ENCODE measurements around the gene TRAPPC10. TPM values are rescaled to one million over a fixed set of nuclear protein-coding genes. Genes with fewer than 3 reads are reported as not detected.

TRAPPC10 gene
- polyA plus RNA-seq, 1 of the 3 experiments (the other 2 are of a cell fraction) = 17.5 TPM

DNA sequence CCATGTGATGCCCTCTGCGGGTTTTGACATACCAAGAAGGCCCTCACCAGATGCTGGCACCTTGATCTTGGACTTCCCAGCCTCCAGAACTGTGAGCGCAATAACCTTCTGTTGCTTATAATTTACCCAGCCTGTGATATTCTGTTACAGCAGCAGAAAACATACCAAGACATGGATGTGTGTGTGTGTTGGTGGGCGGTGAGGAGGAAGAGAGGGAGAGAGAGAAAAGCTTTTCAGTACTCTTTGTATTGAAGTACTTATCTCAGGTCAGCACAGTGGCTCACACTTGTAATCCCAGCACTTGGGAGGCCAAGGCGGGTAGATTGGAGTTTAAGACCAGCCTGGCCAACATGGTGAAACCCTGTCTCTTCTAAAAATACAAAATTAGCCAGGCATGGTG lies 23.1 kb downstream of the TRAPPC10 start:
- H3K36me3 ChIP-seq (replicated peaks in 1 of 2; ENCODE audit: control insufficient read depth in 1 of 2, insufficient read depth in 2 of 2, low read length in 1 of 2) = peaks cover 23 to 50% of the 10 kb centered on the region in 2 experiments
- no peaks in the 10 kb centered on the region for H3K9me3 ChIP-seq
- H3K79me2 ChIP-seq (ENCODE audit: insufficient read depth) = peaks cover 64% of the 10 kb centered on the region
- H3K9me2 ChIP-seq = no peaks in the 10 kb centered on the region
- no peak overlapping the region for H3K4me3 ChIP-seq (ENCODE audit: low read depth in 2 of 2, low read length in 1 of 2)
- H3K9ac ChIP-seq = no peak overlapping the region
- no peak overlapping the region for H3K4me2 ChIP-seq
- TF ChIP-seq ELF1 (IDR thresholded peaks at IDR 0.05) = no peak
- TF ChIP-seq TEAD4 (IDR thresholded peaks at IDR 0.05; ENCODE audit: borderline replicate concordance, insufficient read depth) = no peak
- TF ChIP-seq, protein P1, sequence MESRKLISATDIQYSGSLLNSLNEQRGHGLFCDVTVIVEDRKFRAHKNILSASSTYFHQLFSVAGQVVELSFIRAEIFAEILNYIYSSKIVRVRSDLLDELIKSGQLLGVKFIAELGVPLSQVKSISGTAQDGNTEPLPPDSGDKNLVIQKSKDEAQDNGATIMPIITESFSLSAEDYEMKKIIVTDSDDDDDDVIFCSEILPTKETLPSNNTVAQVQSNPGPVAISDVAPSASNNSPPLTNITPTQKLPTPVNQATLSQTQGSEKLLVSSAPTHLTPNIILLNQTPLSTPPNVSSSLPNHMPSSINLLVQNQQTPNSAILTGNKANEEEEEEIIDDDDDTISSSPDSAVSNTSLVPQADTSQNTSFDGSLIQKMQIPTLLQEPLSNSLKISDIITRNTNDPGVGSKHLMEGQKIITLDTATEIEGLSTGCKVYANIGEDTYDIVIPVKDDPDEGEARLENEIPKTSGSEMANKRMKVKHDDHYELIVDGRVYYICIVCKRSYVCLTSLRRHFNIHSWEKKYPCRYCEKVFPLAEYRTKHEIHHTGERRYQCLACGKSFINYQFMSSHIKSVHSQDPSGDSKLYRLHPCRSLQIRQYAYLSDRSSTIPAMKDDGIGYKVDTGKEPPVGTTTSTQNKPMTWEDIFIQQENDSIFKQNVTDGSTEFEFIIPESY (IDR thresholded peaks at IDR 0.05; ENCODE audit: borderline replicate concordance, low read depth) = no peak
- DNase-seq = no peak
- H3K4me1 ChIP-seq (ENCODE audit: control insufficient read depth in 1 of 2, insufficient read depth in 2 of 2, low read depth in 1 of 2, low read length in 1 of 2) = no peaks in the 10 kb centered on the region
- H2AFZ ChIP-seq (ENCODE audit: low read depth) = no peak overlapping the region
- CTCF ChIA-PET = interaction anchor here (1.0 kb wide), 1 partner anchor 224 kb away, joined by 4 read pairs; no protein-coding TSS in a partner anchor
- 97% methylated on average over 4 of the region's 4 CpGs for WGBS (ENCODE audit: low lambda C conversion rate)
- H4K20me1 ChIP-seq (ENCODE audit: insufficient read depth) = peaks cover 22% of the 10 kb centered on the region
- no peaks in the 10 kb centered on the region for H3K27me3 ChIP-seq (ENCODE audit: insufficient read depth)
- no peak overlapping the region for H3K27ac ChIP-seq (ENCODE audit: low read depth in 2 of 2, low read length in 1 of 2)
- peaks cover 3% of the 10 kb centered on the region for H3F3A ChIP-seq (replicated peaks; ENCODE audit: insufficient read depth)
- POLR2A ChIA-PET = no interaction called here

DNA sequence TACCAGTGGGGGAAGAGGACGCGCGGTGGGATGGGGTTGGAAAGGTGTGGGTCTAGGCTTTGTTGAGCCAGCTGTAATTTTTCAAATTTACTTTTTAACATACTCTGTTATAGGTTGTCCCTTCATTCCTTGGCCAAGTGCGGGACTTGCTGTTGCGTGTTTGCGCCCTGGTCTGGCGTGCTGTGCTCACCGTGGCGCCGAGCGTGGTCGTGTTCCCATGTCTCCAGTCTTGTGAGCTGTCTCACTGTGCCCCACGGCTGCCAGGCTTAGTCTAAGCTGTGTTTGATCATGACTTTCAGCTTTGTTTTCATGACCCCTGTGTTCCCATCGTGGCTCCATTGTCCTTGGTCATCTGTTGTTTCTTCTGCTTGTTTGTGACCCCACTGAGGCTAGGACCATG lies 26.0 kb downstream of the TRAPPC10 start:
- H3K4me2 ChIP-seq = no peak overlapping the region
- POLR2A ChIA-PET = no interaction called here
- peaks cover 9% of the 10 kb centered on the region for H3F3A ChIP-seq (replicated peaks; ENCODE audit: insufficient read depth)
- no peak overlapping the region for H2AFZ ChIP-seq (ENCODE audit: low read depth)
- H3K4me3 ChIP-seq (ENCODE audit: low read depth in 2 of 2, low read length in 1 of 2) = no peak overlapping the region
- DNase-seq = no peak
- H3K9ac ChIP-seq = no peak overlapping the region
- no peaks in the 10 kb centered on the region for H3K9me3 ChIP-seq
- peaks cover 63% of the 10 kb centered on the region for H3K79me2 ChIP-seq (ENCODE audit: insufficient read depth)
- H3K4me1 ChIP-seq (ENCODE audit: control insufficient read depth in 1 of 2, insufficient read depth in 2 of 2, low read depth in 1 of 2, low read length in 1 of 2) = no peaks in the 10 kb centered on the region
- CTCF ChIA-PET = no interaction called here
- no peaks in the 10 kb centered on the region for H3K27me3 ChIP-seq (ENCODE audit: insufficient read depth)
- no peaks in the 10 kb centered on the region for H3K9me2 ChIP-seq
- peaks cover 9% of the 10 kb centered on the region; the same call in 1 of the 2 replicates for H4K20me1 ChIP-seq (ENCODE audit: insufficient read depth)
- 96% methylated on average over 14 of the region's 14 CpGs for WGBS (ENCODE audit: low lambda C conversion rate)
- peaks cover 17 to 45% of the 10 kb centered on the region in 2 experiments for H3K36me3 ChIP-seq (replicated peaks in 1 of 2; ENCODE audit: control insufficient read depth in 1 of 2, insufficient read depth in 2 of 2, low read length in 1 of 2)
- no peak overlapping the region for H3K27ac ChIP-seq (ENCODE audit: low read depth in 2 of 2, low read length in 1 of 2)
- TF ChIP-seq FOSL2 (IDR thresholded peaks at IDR 0.05; ENCODE audit: borderline replicate concordance, low read depth) = no peak
- no peak for TF ChIP-seq NFIC (IDR thresholded peaks at IDR 0.05; ENCODE audit: borderline replicate concordance)

DNA sequence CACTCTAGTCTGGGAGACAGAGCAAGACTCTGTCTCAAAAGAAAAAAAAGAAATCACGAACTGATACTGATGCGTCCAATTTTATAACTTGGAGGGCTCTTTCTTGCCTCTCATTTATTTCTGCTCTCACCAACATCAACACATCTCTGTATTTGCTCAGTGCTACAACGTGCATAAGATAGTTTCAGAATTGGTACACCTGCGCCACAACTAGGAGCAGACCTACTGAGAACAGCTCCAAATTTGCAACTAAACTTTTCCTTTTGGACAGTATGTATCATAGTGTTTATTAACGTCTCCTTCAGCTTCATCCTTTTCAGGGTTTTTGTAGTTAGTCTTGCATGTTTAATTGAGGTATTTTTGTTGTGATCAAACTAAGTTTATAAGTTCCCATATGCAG lies 27.7 kb downstream of the TRAPPC10 start:
- POLR2A ChIA-PET = no interaction called here
- H3K9ac ChIP-seq = no peak overlapping the region
- no peak for DNase-seq
- 0 out of 2 replicates have a peak, but pooled peaks cover 5% of the 10 kb centered on the region for H4K20me1 ChIP-seq (ENCODE audit: insufficient read depth)
- no peak overlapping the region for H3K4me3 ChIP-seq (ENCODE audit: low read depth in 2 of 2, low read length in 1 of 2)
- no peak overlapping the region for H3K27ac ChIP-seq (ENCODE audit: low read depth in 2 of 2, low read length in 1 of 2)
- peaks cover 18 to 37% of the 10 kb centered on the region in 2 experiments for H3K36me3 ChIP-seq (replicated peaks in 1 of 2; ENCODE audit: control insufficient read depth in 1 of 2, insufficient read depth in 2 of 2, low read length in 1 of 2)
- H3K4me2 ChIP-seq = no peak overlapping the region
- H3K9me2 ChIP-seq = no peaks in the 10 kb centered on the region
- H2AFZ ChIP-seq (ENCODE audit: low read depth) = no peak overlapping the region
- H3K4me1 ChIP-seq (ENCODE audit: control insufficient read depth in 1 of 2, insufficient read depth in 2 of 2, low read depth in 1 of 2, low read length in 1 of 2) = no peaks in the 10 kb centered on the region
- H3K9me3 ChIP-seq = no peaks in the 10 kb centered on the region
- peaks cover 66% of the 10 kb centered on the region for H3K79me2 ChIP-seq (ENCODE audit: insufficient read depth)
- WGBS (ENCODE audit: low lambda C conversion rate) = 95% methylated on average over 5 of the region's 5 CpGs
- no peak for TF ChIP-seq MEF2A (IDR thresholded peaks at IDR 0.05; ENCODE audit: borderline replicate concordance, low read depth)
- no peak for TF ChIP-seq RCOR1 (IDR thresholded peaks at IDR 0.05; ENCODE audit: low read length)
- TF ChIP-seq, protein P2, sequence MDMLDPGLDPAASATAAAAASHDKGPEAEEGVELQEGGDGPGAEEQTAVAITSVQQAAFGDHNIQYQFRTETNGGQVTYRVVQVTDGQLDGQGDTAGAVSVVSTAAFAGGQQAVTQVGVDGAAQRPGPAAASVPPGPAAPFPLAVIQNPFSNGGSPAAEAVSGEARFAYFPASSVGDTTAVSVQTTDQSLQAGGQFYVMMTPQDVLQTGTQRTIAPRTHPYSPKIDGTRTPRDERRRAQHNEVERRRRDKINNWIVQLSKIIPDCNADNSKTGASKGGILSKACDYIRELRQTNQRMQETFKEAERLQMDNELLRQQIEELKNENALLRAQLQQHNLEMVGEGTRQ (IDR thresholded peaks at IDR 0.05; ENCODE audit: borderline replicate concordance, low read depth, low read length) = no peak
- no peak for TF ChIP-seq MXI1 (IDR thresholded peaks at IDR 0.05; ENCODE audit: low read depth, low read length)
- TF ChIP-seq, protein P3, sequence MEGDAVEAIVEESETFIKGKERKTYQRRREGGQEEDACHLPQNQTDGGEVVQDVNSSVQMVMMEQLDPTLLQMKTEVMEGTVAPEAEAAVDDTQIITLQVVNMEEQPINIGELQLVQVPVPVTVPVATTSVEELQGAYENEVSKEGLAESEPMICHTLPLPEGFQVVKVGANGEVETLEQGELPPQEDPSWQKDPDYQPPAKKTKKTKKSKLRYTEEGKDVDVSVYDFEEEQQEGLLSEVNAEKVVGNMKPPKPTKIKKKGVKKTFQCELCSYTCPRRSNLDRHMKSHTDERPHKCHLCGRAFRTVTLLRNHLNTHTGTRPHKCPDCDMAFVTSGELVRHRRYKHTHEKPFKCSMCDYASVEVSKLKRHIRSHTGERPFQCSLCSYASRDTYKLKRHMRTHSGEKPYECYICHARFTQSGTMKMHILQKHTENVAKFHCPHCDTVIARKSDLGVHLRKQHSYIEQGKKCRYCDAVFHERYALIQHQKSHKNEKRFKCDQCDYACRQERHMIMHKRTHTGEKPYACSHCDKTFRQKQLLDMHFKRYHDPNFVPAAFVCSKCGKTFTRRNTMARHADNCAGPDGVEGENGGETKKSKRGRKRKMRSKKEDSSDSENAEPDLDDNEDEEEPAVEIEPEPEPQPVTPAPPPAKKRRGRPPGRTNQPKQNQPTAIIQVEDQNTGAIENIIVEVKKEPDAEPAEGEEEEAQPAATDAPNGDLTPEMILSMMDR (IDR thresholded peaks at IDR 0.05) = no peak
- peaks cover 9% of the 10 kb centered on the region for H3F3A ChIP-seq (replicated peaks; ENCODE audit: insufficient read depth)
- CTCF ChIA-PET = no interaction called here
- no peaks in the 10 kb centered on the region for H3K27me3 ChIP-seq (ENCODE audit: insufficient read depth)
